ENCODE data around the gene GNG12. TPM values are rescaled to one million over a fixed set of nuclear protein-coding genes. Genes with fewer than 3 reads are reported as not detected.

Gene GNG12
- total RNA-seq, 1 experiment from 2014 or later, result 117 TPM

DNA sequence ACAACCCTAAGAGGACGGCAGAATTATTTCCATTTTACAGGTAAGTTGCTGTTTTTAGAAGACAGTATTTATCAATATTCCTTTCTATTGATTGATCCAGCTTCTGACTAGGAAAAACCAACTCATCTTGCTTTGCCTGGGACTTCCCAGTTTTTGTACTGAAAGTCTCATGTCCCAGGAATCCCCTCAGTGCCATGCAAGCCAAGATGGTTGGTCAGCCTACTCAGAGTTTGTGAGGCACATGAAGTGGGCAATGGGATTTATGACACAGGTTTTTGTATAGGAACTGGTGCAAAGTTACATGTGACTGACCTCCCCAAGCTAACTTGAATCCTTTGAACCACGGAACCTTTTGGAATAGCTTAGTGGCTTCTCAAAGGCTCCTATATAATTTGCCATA, 45.5 kb downstream of the GNG12 start:
- no TSS peak for BruUV-seq (replicated peaks)
- no peak overlapping the region for H3K27ac Mint-ChIP-seq (ENCODE audit: low read depth, unreplicated experiment)
- no peak for DNase-seq (ENCODE audit: unreplicated experiment)
- no peak overlapping the region for H3K4me3 Mint-ChIP-seq (ENCODE audit: unreplicated experiment)
- peaks cover 7% of the 10 kb centered on the region for H3K36me3 Mint-ChIP-seq (ENCODE audit: insufficient read depth, unreplicated experiment)
- CTCF ChIA-PET, result interaction anchor here (1.0 to 3.9 kb wide), 8 partner anchors 12 to 63 kb away, joined by 3 to 28 read pairs (median 4); no protein-coding TSS in a partner anchor
- peaks cover 49% of the 10 kb centered on the region for H3K4me1 Mint-ChIP-seq (ENCODE audit: insufficient read depth, unreplicated experiment)
- TF ChIP-seq, protein P1, sequence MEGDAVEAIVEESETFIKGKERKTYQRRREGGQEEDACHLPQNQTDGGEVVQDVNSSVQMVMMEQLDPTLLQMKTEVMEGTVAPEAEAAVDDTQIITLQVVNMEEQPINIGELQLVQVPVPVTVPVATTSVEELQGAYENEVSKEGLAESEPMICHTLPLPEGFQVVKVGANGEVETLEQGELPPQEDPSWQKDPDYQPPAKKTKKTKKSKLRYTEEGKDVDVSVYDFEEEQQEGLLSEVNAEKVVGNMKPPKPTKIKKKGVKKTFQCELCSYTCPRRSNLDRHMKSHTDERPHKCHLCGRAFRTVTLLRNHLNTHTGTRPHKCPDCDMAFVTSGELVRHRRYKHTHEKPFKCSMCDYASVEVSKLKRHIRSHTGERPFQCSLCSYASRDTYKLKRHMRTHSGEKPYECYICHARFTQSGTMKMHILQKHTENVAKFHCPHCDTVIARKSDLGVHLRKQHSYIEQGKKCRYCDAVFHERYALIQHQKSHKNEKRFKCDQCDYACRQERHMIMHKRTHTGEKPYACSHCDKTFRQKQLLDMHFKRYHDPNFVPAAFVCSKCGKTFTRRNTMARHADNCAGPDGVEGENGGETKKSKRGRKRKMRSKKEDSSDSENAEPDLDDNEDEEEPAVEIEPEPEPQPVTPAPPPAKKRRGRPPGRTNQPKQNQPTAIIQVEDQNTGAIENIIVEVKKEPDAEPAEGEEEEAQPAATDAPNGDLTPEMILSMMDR (IDR thresholded peaks at IDR 0.05; ENCODE audit: unreplicated experiment), result no peak
- H3K9me3 Mint-ChIP-seq (ENCODE audit: unreplicated experiment), result no peaks in the 10 kb centered on the region
- POLR2A ChIA-PET, result interaction anchor here (0.6 to 1.5 kb wide), 7 partner anchors 12 to 310 kb away, joined by 3 to 7 read pairs (median 3); no protein-coding TSS in a partner anchor
- H3K27me3 Mint-ChIP-seq (ENCODE audit: insufficient read depth, unreplicated experiment), result no peaks in the 10 kb centered on the region
- intact Hi-C loops (cut with micrococcal nuclease), result no loop called here

DNA sequence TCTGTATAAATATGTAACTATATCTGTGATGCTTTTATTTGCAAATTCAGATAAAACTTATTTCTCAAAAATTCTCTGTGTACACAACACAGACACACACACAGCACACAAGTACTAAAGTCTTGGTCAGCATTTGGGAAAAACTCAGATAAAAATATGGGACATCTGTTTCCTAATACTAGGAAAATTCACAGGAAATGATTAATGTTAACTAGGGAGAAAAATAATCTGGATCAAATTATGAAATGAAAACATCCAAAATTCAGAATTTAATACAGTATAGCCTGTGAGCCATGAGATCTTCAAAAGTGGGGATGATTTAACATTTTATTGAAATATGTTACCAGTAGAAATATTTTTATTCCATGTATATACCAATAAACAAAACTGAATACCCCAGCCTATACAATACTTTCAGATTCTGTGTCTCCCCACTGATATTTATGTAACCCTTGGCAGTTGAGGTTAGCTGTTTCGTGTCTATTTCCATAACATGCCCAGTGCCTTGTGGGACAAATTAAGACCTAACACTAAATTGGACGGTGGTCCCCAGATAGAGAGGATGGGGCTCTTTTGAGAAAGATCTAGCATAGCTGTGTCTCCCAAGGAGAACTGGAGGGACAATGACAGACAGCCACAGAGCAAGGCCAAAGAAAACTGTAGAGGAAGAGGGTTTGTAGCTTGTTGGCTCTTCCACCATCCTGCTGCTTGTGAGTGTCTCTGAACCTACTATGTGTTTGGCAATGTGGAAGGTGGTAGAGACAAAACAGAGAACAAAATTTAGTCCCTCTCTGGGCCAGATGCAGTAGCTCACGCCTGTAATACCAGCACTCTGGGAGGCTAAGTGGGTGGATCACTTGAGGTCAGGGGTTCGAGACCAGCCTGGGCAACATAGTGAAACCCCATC, 47.2 kb downstream of the GNG12 start:
- Mint-ChIP-seq H3K9me3 (ENCODE audit: unreplicated experiment) (no peaks in the 10 kb centered on the region), H3K27me3 (ENCODE audit: insufficient read depth, unreplicated experiment) (no peaks in the 10 kb centered on the region), H3K36me3 (ENCODE audit: insufficient read depth, unreplicated experiment) (no peaks in the 10 kb centered on the region), H3K27ac (ENCODE audit: low read depth, unreplicated experiment) (no peak overlapping the region), H3K4me3 (ENCODE audit: unreplicated experiment) (no peak overlapping the region), H3K4me1 (ENCODE audit: insufficient read depth, unreplicated experiment) (peaks cover 40% of the 10 kb centered on the region)
- intact Hi-C loops (cut with micrococcal nuclease), result no loop called here
- BruUV-seq (replicated peaks), result no TSS peak
- CTCF ChIA-PET, result interaction anchor here (0.6 to 3.9 kb wide), 10 partner anchors 10 to 330 kb away, joined by 3 to 28 read pairs (median 3); partner anchors contain the start of gene GADD45A
- no peak for DNase-seq (ENCODE audit: unreplicated experiment)
- POLR2A ChIA-PET, result interaction anchor here (1.3 to 1.4 kb wide), 2 partner anchors 10 to 14 kb away, joined by 3 read pairs; no protein-coding TSS in a partner anchor
- TF ChIP-seq, protein P1 (IDR thresholded peaks at IDR 0.05; ENCODE audit: unreplicated experiment), result no peak

- POLR2A ChIA-PET, result interaction anchor here (0.6 to 1.2 kb wide), 5 partner anchors 18 to 52 kb away, joined by 3 to 4 read pairs (median 3); no protein-coding TSS in a partner anchor
- H3K27ac Mint-ChIP-seq (ENCODE audit: low read depth, unreplicated experiment), result no peak overlapping the region
- peaks cover under 1% of the 10 kb centered on the region for H3K36me3 Mint-ChIP-seq (ENCODE audit: insufficient read depth, unreplicated experiment)
- no peak overlapping the region for H3K4me3 Mint-ChIP-seq (ENCODE audit: unreplicated experiment)
- H3K4me1 Mint-ChIP-seq (ENCODE audit: insufficient read depth, unreplicated experiment), result peaks cover 32% of the 10 kb centered on the region
- no TSS peak for BruUV-seq (replicated peaks)
- no peaks in the 10 kb centered on the region for H3K27me3 Mint-ChIP-seq (ENCODE audit: insufficient read depth, unreplicated experiment)
- CTCF ChIA-PET, result interaction anchor here (0.6 to 1.2 kb wide), 2 partner anchors 13 to 18 kb away, joined by 3 read pairs; no protein-coding TSS in a partner anchor
- DNase-seq (ENCODE audit: unreplicated experiment), result no peak
- TF ChIP-seq, protein P1 (IDR thresholded peaks at IDR 0.05; ENCODE audit: unreplicated experiment), result no peak
- no peaks in the 10 kb centered on the region for H3K9me3 Mint-ChIP-seq (ENCODE audit: unreplicated experiment)
- intact Hi-C loops (cut with micrococcal nuclease), result no loop called here
These were observed 48.6 kb downstream of the GNG12 start for GRCh38 chr1:67784545-67785186.

GRCh38 chr1:67780637-67781036, 52.6 kb downstream of the GNG12 start:
- no peak for DNase-seq (ENCODE audit: unreplicated experiment)
- TF ChIP-seq, protein P1 (IDR thresholded peaks at IDR 0.05; ENCODE audit: unreplicated experiment), result no peak
- H3K27ac Mint-ChIP-seq (ENCODE audit: low read depth, unreplicated experiment), result no peak overlapping the region
- CTCF ChIA-PET, result interaction anchor here (1.0 to 2.9 kb wide), 3 partner anchors 9 to 280 kb away, joined by 3 to 11 read pairs (median 3); no protein-coding TSS in a partner anchor
- no TSS peak for BruUV-seq (replicated peaks)
- no peaks in the 10 kb centered on the region for H3K9me3 Mint-ChIP-seq (ENCODE audit: unreplicated experiment)
- intact Hi-C loops (cut with micrococcal nuclease), result no loop called here
- POLR2A ChIA-PET, result interaction anchor here (0.6 to 1.2 kb wide), 2 partner anchors 12 to 37 kb away, joined by 3 to 4 read pairs; no protein-coding TSS in a partner anchor
- no peak overlapping the region for H3K4me3 Mint-ChIP-seq (ENCODE audit: unreplicated experiment)
- peaks cover 6% of the 10 kb centered on the region for H3K36me3 Mint-ChIP-seq (ENCODE audit: insufficient read depth, unreplicated experiment)
- H3K4me1 Mint-ChIP-seq (ENCODE audit: insufficient read depth, unreplicated experiment), result peaks cover 12% of the 10 kb centered on the region
- no peaks in the 10 kb centered on the region for H3K27me3 Mint-ChIP-seq (ENCODE audit: insufficient read depth, unreplicated experiment)

All from MCF 10A (cell line).